Keratinocyte (primary cell): ENCODE data around the gene PRCP. TPM values are rescaled to one million over a fixed set of nuclear protein-coding genes. Genes with fewer than 3 reads are reported as not detected.

Experiments
- DNase-seq: peaks from one replicate; pipeline ENCODE4 v3.0.0-alpha.2; 2011; ENCODE audit warnings: low read depth, missing footprints, low spot score
- FAIRE-seq: peaks from 2 replicates; lab custom pipeline; 2011; peaks lifted over from hg19 to GRCh38; lab: Jason Lieb, UNC
- H2AFZ ChIP-seq: 2 replicates; pipeline ENCODE4 v1.6.0; 2012; ENCODE audit warnings: low read length, control low read depth, inconsistent platforms; ENCODE audit not compliant: control insufficient read depth
- H3K27ac ChIP-seq: 2 replicates; pipeline ENCODE4 v1.5.1; 2011; ENCODE audit warnings: low read length; ENCODE audit not compliant: control insufficient read depth, insufficient read depth
- H3K27me3 ChIP-seq: 3 replicates; pipeline ENCODE4 v1.6.0; 2011; ENCODE audit warnings: low read length; ENCODE audit not compliant: control insufficient read depth, insufficient read depth; ENCODE audit errors: extremely low read depth
- H3K36me3 ChIP-seq, 2 experiments: 2 replicates in 1 of 2; 3 replicates in 1 of 2; pipeline ENCODE4 v1.5.1; 2011; ENCODE audit warnings: low read length in 2 of 2, mild to moderate bottlenecking in 1 of 2; ENCODE audit not compliant: control insufficient read depth in 2 of 2, insufficient read depth in 2 of 2; ENCODE audit errors: extremely low read depth in 1 of 2
- H3K4me1 ChIP-seq: 3 replicates; pipeline ENCODE4 v1.5.1; 2011; ENCODE audit warnings: low read length; ENCODE audit not compliant: control insufficient read depth, insufficient read depth; ENCODE audit errors: extremely low read depth
- H3K4me2 ChIP-seq: 3 replicates; pipeline ENCODE4 v1.6.0; 2011; ENCODE audit warnings: low read depth, low read length; ENCODE audit not compliant: control insufficient read depth, insufficient read depth; ENCODE audit errors: extremely low read depth
- H3K4me3 ChIP-seq, 3 experiments: fragments of 200-600 bp in 1 of 3; sonication (generic) in 1 of 3; 2 replicates in 2 of 3; 3 replicates in 1 of 3; pipeline ENCODE4 v1.5.1; 2011 to 2016; ENCODE audit warnings: low read length in 3 of 3, mild to moderate bottlenecking in 3 of 3, control low read depth in 2 of 3, inconsistent platforms in 1 of 3, low read depth in 1 of 3, mixed read lengths in 1 of 3, mixed run types in 1 of 3, moderate library complexity in 1 of 3; ENCODE audit not compliant: control insufficient read depth in 2 of 3, insufficient read depth in 2 of 3; ENCODE audit errors: extremely low read depth in 1 of 3
- H3K79me2 ChIP-seq: 2 replicates; pipeline ENCODE4 v1.6.0; 2012; ENCODE audit warnings: low read length; ENCODE audit not compliant: control insufficient read depth, insufficient read depth
- H3K9ac ChIP-seq: 3 replicates; pipeline ENCODE4 v1.6.0; 2011; ENCODE audit warnings: low read length; ENCODE audit not compliant: control insufficient read depth, insufficient read depth; ENCODE audit errors: extremely low read depth
- H3K9me1 ChIP-seq: 3 replicates; pipeline ENCODE4 v1.6.0; 2011; ENCODE audit warnings: low read length; ENCODE audit not compliant: control insufficient read depth, insufficient read depth; ENCODE audit errors: extremely low read depth
- H3K9me3 ChIP-seq: 2 replicates; pipeline ENCODE4 v1.5.1; 2012; ENCODE audit warnings: low read depth, low read length; ENCODE audit not compliant: control insufficient read depth
- H4K20me1 ChIP-seq: 3 replicates; pipeline ENCODE4 v1.6.0; 2011; ENCODE audit warnings: low read length; ENCODE audit not compliant: control insufficient read depth, insufficient read depth; ENCODE audit errors: extremely low read depth
- CTCF ChIP-seq, 3 experiments: IDR thresholded peaks in 1 of 3; conservative IDR thresholded peaks in 1 of 3; optimal IDR thresholded peaks in 1 of 3; 2 replicates in 2 of 3; 3 replicates in 1 of 3; pipeline versions ENCODE3 to v1.5.1; 2011; ENCODE audit warnings: low read length in 3 of 3, mild to moderate bottlenecking in 3 of 3, moderate library complexity in 2 of 3, control low read depth in 1 of 3, inconsistent platforms in 1 of 3; ENCODE audit not compliant: insufficient read depth in 2 of 3; ENCODE audit errors: extremely low read depth in 1 of 3
- EZH2 ChIP-seq: IDR thresholded peaks from one replicate; pipeline ENCODE4 v1.6.1; 2012; ENCODE audit warnings: inconsistent platforms, mild to moderate bottlenecking, low read length, moderate library complexity
- dilution Hi-C: fragments of 300-500 bp; cut with MboI; formaldehyde crosslinking; loops from one replicate; pipeline ENCODE4 v1.7.0; 2020; ENCODE audit warnings: low sequenced_read_pairs; ENCODE audit not compliant: extremely low pct_ligation_motif_present
- polyA plus RNA-seq, 5 experiments: library from polyadenylated mRNA; depleted of rRNA in 3 of 5; stranded (reverse) in 3 of 5; stranded (forward) in 1 of 5; unstranded in 1 of 5; fragments of >200 nt; gene quantifications; 1 replicate in 1 of 5; 2 replicates in 3 of 5; 3 replicates in 1 of 5; pipeline versions ENCODE4 v1.2.1 to v1.2.3, GENCODE V29; 2011 to 2012; ENCODE audit warnings: missing spikeins in 2 of 5, low read depth in 1 of 5, low replicate concordance in 1 of 5

The PRCP gene
- polyA plus RNA-seq, 1 donor (not counting 4 experiments of a cell fraction or from before 2014, with no cell fraction given), result 43.5 TPM

- Histone ChIP-seq H3K27ac (no peak overlapping the region), H2AFZ (no peak overlapping the region), H4K20me1 (no peaks in the 10 kb centered on the region), H3K36me3 (peaks cover 0 to 2% of the 10 kb centered on the region in 2 experiments), H3K27me3 (no peaks in the 10 kb centered on the region), H3K9ac (no peak overlapping the region), H3K79me2 (no peaks in the 10 kb centered on the region), H3K4me3 (no peak overlapping the region), H3K4me1 (no peaks in the 10 kb centered on the region), H3K9me1 (no peaks in the 10 kb centered on the region), H3K4me2 (no peak overlapping the region), H3K9me3 (no peaks in the 10 kb centered on the region)
- TF ChIP-seq CTCF (optimal IDR thresholded peaks at IDR 0.05 in 1 of 3, IDR thresholded peaks at IDR 0.05 in 1 of 3, conservative IDR thresholded peaks at IDR 0.05 in 1 of 3; ENCODE audit: extremely low read depth in 1 of 3, insufficient read depth in 2 of 3, low read length in 3 of 3) (no peak), EZH2 (no peak)
- DNase-seq, result no peak
- dilution Hi-C loops, result no loop called here
- FAIRE-seq, result no peak
Observed at GRCh38 chr11:82930229-82930628, 30.0 kb upstream of the PRCP start.

DNA sequence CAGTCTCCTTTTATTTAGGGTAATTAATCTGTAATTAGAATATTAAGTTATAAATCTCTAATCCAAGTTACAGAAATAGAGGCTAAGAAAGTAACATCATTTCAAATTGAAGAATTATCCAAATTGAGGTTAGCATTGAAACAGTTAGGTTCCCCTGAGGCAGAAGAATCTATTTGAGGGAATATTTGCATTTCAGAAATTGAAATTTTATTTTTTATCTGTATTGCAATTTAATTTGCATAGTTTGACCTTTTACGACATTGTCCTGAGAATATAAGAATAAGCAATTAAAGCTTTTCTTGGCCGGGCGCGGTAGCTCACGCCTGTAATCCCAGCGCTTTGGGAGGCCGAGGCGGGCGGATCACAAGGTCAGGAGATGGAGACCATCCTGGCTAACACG, 28.9 kb upstream of the PRCP start:
- no peak for DNase-seq
- H3K9ac ChIP-seq, result no peak overlapping the region
- no peak overlapping the region for H2AFZ ChIP-seq

More for the DNA sequence above, 28.9 kb upstream of the PRCP start:
- no peaks in the 10 kb centered on the region for H3K79me2 ChIP-seq
- no peak overlapping the region for H3K4me3 ChIP-seq
- no peaks in the 10 kb centered on the region for H4K20me1 ChIP-seq
- no peaks in the 10 kb centered on the region for H3K4me1 ChIP-seq
- TF ChIP-seq CTCF (optimal IDR thresholded peaks at IDR 0.05 in 1 of 3, IDR thresholded peaks at IDR 0.05 in 1 of 3, conservative IDR thresholded peaks at IDR 0.05 in 1 of 3; ENCODE audit: extremely low read depth in 1 of 3, insufficient read depth in 2 of 3, low read length in 3 of 3) (no peak), EZH2 (no peak)
- no peak overlapping the region for H3K27ac ChIP-seq
- H3K4me2 ChIP-seq, result no peak overlapping the region
- dilution Hi-C loops, result no loop called here
- no peaks in the 10 kb centered on the region for H3K27me3 ChIP-seq
- H3K9me3 ChIP-seq, result no peaks in the 10 kb centered on the region
- no peaks in the 10 kb centered on the region for H3K36me3 ChIP-seq
- H3K9me1 ChIP-seq, result no peaks in the 10 kb centered on the region
- FAIRE-seq, result no peak
